H1 (cell line): ENCODE data around the gene SMOC2. TPM values are rescaled to one million over a fixed set of nuclear protein-coding genes. Genes with fewer than 3 reads are reported as not detected.

ENCODE experiments used
- CTCF ChIA-PET: fragments of 300-600 bp; sonication (Branson Sonifier 250); formaldehyde crosslinking; loops from one replicate; lab custom pipeline; 2021; ENCODE audit not compliant: partially characterized antibody; lab: Charles Lee
- POLR2A ChIA-PET: fragments of 300-600 bp; sonication (Branson Sonifier 250); formaldehyde crosslinking; loops from one replicate; lab custom pipeline; 2021; ENCODE audit warnings: inconsistent platforms; ENCODE audit not compliant: partially characterized antibody; lab: Charles Lee
- DNase-seq, 2 experiments: peaks; one replicate each; pipeline versions ENCODE4 v3.0.0 to v3.0.0-alpha.2; 2010 to 2022; ENCODE audit warnings: low spot score in 2 of 2, low read depth in 1 of 2, mixed read lengths in 1 of 2
- FAIRE-seq: peaks from 2 replicates; lab custom pipeline; 2011; peaks lifted over from hg19 to GRCh38; lab: Jason Lieb, UNC
- H2AFZ ChIP-seq: 2 replicates; pipeline ENCODE4 v1.8.1; 2012; ENCODE audit warnings: low read length, inconsistent platforms
- H2AK5ac ChIP-seq: 2 replicates; pipeline ENCODE4 v1.6.1; 2013; ENCODE audit warnings: low read depth, low read length
- H2BK120ac ChIP-seq: replicated peaks from 2 replicates; pipeline ENCODE3; 2013; ENCODE audit warnings: low read depth, low read length, inconsistent platforms
- H2BK12ac ChIP-seq: 2 replicates; pipeline ENCODE4 v1.6.1; 2013; ENCODE audit warnings: low read depth, low read length
- H2BK15ac ChIP-seq: 2 replicates; pipeline ENCODE4 v1.6.1; 2013; ENCODE audit warnings: low read length
- H2BK20ac ChIP-seq: 2 replicates; pipeline ENCODE4 v1.6.1; 2013; ENCODE audit warnings: low read length
- H2BK5ac ChIP-seq: 2 replicates; pipeline ENCODE4 v1.6.1; 2013; ENCODE audit warnings: low read depth, low read length
- H3K14ac ChIP-seq: 2 replicates; pipeline ENCODE4 v1.6.1; 2013; ENCODE audit warnings: inconsistent platforms; ENCODE audit not compliant: insufficient read length
- H3K18ac ChIP-seq: 2 replicates; pipeline ENCODE4 v1.6.1; 2013; ENCODE audit warnings: low read length; ENCODE audit errors: extremely low read depth
- H3K23ac ChIP-seq: 2 replicates; pipeline ENCODE4 v1.6.1; 2013; ENCODE audit warnings: inconsistent platforms; ENCODE audit not compliant: insufficient read length
- H3K23me2 ChIP-seq: 2 replicates; pipeline ENCODE4 v1.6.1; 2013; ENCODE audit warnings: low read depth, low read length
- H3K27ac ChIP-seq: 2 replicates; pipeline ENCODE4 v1.6.1; 2011; ENCODE audit warnings: low read depth, low read length, inconsistent platforms
- H3K27me3 ChIP-seq, 4 experiments: replicated peaks in 1 of 4; 1 replicate in 1 of 4; 2 replicates in 3 of 4; pipeline versions ENCODE4 v1.6.1 to v1.8.1; 2011 to 2013; ENCODE audit warnings: low read length in 3 of 4, mild to moderate bottlenecking in 3 of 4, inconsistent platforms in 2 of 4, mixed read lengths in 2 of 4, moderate library complexity in 1 of 4; ENCODE audit not compliant: control insufficient read depth in 3 of 4, insufficient read depth in 3 of 4; ENCODE audit errors: extremely low read depth in 1 of 4
- H3K36me3 ChIP-seq, 4 experiments: 2 replicates each; pipeline versions ENCODE4 v1.6.1 to v1.8.1; 2011 to 2013; ENCODE audit warnings: mild to moderate bottlenecking in 4 of 4, low read length in 3 of 4, moderate library complexity in 2 of 4, control low read depth in 1 of 4, inconsistent platforms in 1 of 4; ENCODE audit not compliant: insufficient read depth in 4 of 4, control insufficient read depth in 2 of 4
- H3K4ac ChIP-seq: replicated peaks from 2 replicates; pipeline ENCODE3; 2013; ENCODE audit warnings: low read length, low read depth, mixed read lengths, inconsistent platforms; ENCODE audit not compliant: insufficient read length
- H3K4me1 ChIP-seq, 4 experiments: replicated peaks in 1 of 4; 1 replicate in 1 of 4; 2 replicates in 3 of 4; pipeline versions ENCODE4 v1.6.1 to v1.8.1; 2011 to 2013; ENCODE audit warnings: low read length in 3 of 4, inconsistent platforms in 2 of 4, mixed read lengths in 1 of 4; ENCODE audit not compliant: insufficient read depth in 4 of 4, control insufficient read depth in 3 of 4
- H3K4me2 ChIP-seq, 2 experiments: 2 replicates each; pipeline versions ENCODE4 v1.6.1 to v1.8.1; 2011 to 2013; ENCODE audit warnings: low read depth in 2 of 2, low read length in 2 of 2, control low read depth in 1 of 2, inconsistent platforms in 1 of 2, mild to moderate bottlenecking in 1 of 2; ENCODE audit not compliant: insufficient read depth in 1 of 2
- H3K4me3 ChIP-seq, 4 experiments: fragments of 200-600, 300-600 bp in 1 of 4; sonication (generic), shearing (Covaris generic), sonication (Bioruptor Twin) in 1 of 4; 2 replicates each; pipeline versions ENCODE4 v1.5.1 to v1.8.1; 2011 to 2016; ENCODE audit warnings: low read length in 4 of 4, low read depth in 3 of 4, control low read depth in 2 of 4, inconsistent platforms in 2 of 4, mild to moderate bottlenecking in 2 of 4, mixed read lengths in 1 of 4, moderate library complexity in 1 of 4; ENCODE audit not compliant: insufficient read depth in 2 of 4; ENCODE audit errors: extremely low read depth in 1 of 4
- H3K56ac ChIP-seq: replicated peaks from 2 replicates; pipeline ENCODE3; 2013; ENCODE audit warnings: low read depth, mild to moderate bottlenecking, mixed read lengths, low read length, inconsistent platforms; ENCODE audit not compliant: insufficient read length
- H3K79me1 ChIP-seq: 2 replicates; pipeline ENCODE4 v1.6.1; 2013; ENCODE audit warnings: low read depth, low read length, control low read depth
- H3K79me2 ChIP-seq, 2 experiments: 2 replicates each; pipeline versions ENCODE4 v1.6.1 to v1.8.1; 2012 to 2013; ENCODE audit warnings: low read length in 2 of 2, mild to moderate bottlenecking in 2 of 2, inconsistent platforms in 1 of 2; ENCODE audit not compliant: insufficient read depth in 2 of 2, control insufficient read depth in 1 of 2
- H3K9ac ChIP-seq, 4 experiments: replicated peaks in 1 of 4; 1 replicate in 1 of 4; 2 replicates in 3 of 4; pipeline versions ENCODE4 v1.6.1 to v1.8.1; 2011 to 2013; ENCODE audit warnings: low read depth in 3 of 4, low read length in 3 of 4, control low read depth in 2 of 4, mild to moderate bottlenecking in 2 of 4, moderate library complexity in 2 of 4, inconsistent platforms in 1 of 4; ENCODE audit errors: extremely low read depth in 1 of 4
- H3K9me3 ChIP-seq, 2 experiments: 2 replicates each; pipeline versions ENCODE4 v1.6.1 to v1.8.1; 2012 to 2013; ENCODE audit warnings: mild to moderate bottlenecking in 2 of 2, moderate library complexity in 2 of 2, control low read depth in 1 of 2, inconsistent platforms in 1 of 2, low read depth in 1 of 2, low read length in 1 of 2, mixed read lengths in 1 of 2; ENCODE audit not compliant: insufficient read depth in 2 of 2
- H4K20me1 ChIP-seq, 2 experiments: replicated peaks in 1 of 2; 2 replicates each; pipeline versions ENCODE3 to v1.8.1; 2011 to 2013; ENCODE audit warnings: inconsistent platforms in 2 of 2, low read length in 2 of 2, mild to moderate bottlenecking in 1 of 2; ENCODE audit not compliant: insufficient read depth in 2 of 2, control insufficient read depth in 1 of 2
- H4K5ac ChIP-seq: 2 replicates; pipeline ENCODE4 v1.6.1; 2013; ENCODE audit warnings: low read length, low read depth, mixed read lengths, inconsistent platforms; ENCODE audit not compliant: insufficient read length
- H4K8ac ChIP-seq: 2 replicates; pipeline ENCODE4 v1.8.0; 2013; ENCODE audit warnings: mild to moderate bottlenecking, moderate library complexity, low read length, inconsistent platforms; ENCODE audit not compliant: insufficient read depth; ENCODE audit errors: extremely low read depth
- H4K91ac ChIP-seq: replicated peaks from 2 replicates; pipeline ENCODE3; 2013; ENCODE audit warnings: low read length, mixed read lengths, inconsistent platforms; ENCODE audit not compliant: insufficient read length
- BCL11A ChIP-seq, 2 experiments: IDR thresholded peaks; one replicate each; pipeline ENCODE4 v1.6.1; 2011; ENCODE audit warnings: low read depth in 2 of 2, low read length in 2 of 2, mild to moderate bottlenecking in 2 of 2
- CBX8 ChIP-seq: fragments of 300-800, 300-1000 bp; sonication (generic); IDR thresholded peaks from 2 replicates; pipeline ENCODE4 v1.7.1; 2016; ENCODE audit warnings: low read depth, low read length, borderline replicate concordance
- EP300 ChIP-seq, 2 experiments: IDR thresholded peaks; 1 replicate in 1 of 2; 2 replicates in 1 of 2; pipeline ENCODE4 v1.6.1; 2011 to 2012; ENCODE audit warnings: low read depth in 2 of 2, low read length in 2 of 2, mild to moderate bottlenecking in 2 of 2, borderline replicate concordance in 1 of 2, inconsistent platforms in 1 of 2, moderate library complexity in 1 of 2
- GTF2F1 ChIP-seq: IDR thresholded peaks from 2 replicates; pipeline ENCODE4 v1.6.1; 2012; ENCODE audit warnings: low read depth, low read length, improper control_type of control experiment, borderline replicate concordance
- KDM1A ChIP-seq: fragments of 200-600, 300-600 bp; sonication (generic); IDR thresholded peaks from 2 replicates; pipeline ENCODE4 v1.7.1; 2016; ENCODE audit warnings: mild to moderate bottlenecking, low read length, borderline replicate concordance
- KDM4A ChIP-seq: IDR thresholded peaks from one replicate; pipeline ENCODE4 v1.7.1; 2012; ENCODE audit warnings: low read depth, mild to moderate bottlenecking, moderate library complexity, low read length, inconsistent platforms; ENCODE audit not compliant: severe bottlenecking
- MAX ChIP-seq: IDR thresholded peaks from 2 replicates; pipeline ENCODE4 v1.6.1; 2012; ENCODE audit warnings: inconsistent platforms
- NANOG ChIP-seq: IDR thresholded peaks from 2 replicates; pipeline ENCODE4 v1.6.1; 2011; ENCODE audit warnings: low read length, low read depth, mild to moderate bottlenecking, inconsistent platforms; ENCODE audit not compliant: insufficient read depth, poor library complexity, severe bottlenecking
- PHF8 ChIP-seq: fragments of 200-600 bp; sonication (generic); conservative IDR thresholded peaks from 2 replicates; pipeline ENCODE4 v1.7.1; 2012; ENCODE audit warnings: low read depth, mild to moderate bottlenecking, inconsistent platforms, low read length, moderate library complexity
- RBBP5 ChIP-seq: IDR thresholded peaks from 2 replicates; pipeline ENCODE4 v1.7.1; 2012; ENCODE audit warnings: low read depth, mild to moderate bottlenecking, inconsistent platforms, low read length, moderate library complexity, borderline replicate concordance
- TCF12 ChIP-seq: IDR thresholded peaks from 2 replicates; pipeline ENCODE4 v1.6.1; 2011; ENCODE audit warnings: low read depth, mild to moderate bottlenecking, low read length
- WGBS, 2 experiments: shearing (Covaris generic) in 1 of 2; methylation state at CpG; one replicate each; pipeline versions ENCODE4 v1.1.6 to v1.1.7; 2013 to 2015; ENCODE audit warnings: low lambda C conversion rate in 2 of 2, mixed read lengths in 2 of 2, inconsistent platforms in 1 of 2, low coverage in 1 of 2, missing lambda C conversion rate in 1 of 2; ENCODE audit not compliant: insufficient replicate concordance in 2 of 2, insufficient coverage in 1 of 2, insufficient read length in 1 of 2; ENCODE audit errors: extremely low coverage in 1 of 2, missing lambda C conversion rate in 1 of 2; 5-methylcytosine and 5-hydroxymethylcytosine counted together
- polyA plus RNA-seq, 7 experiments: library from polyadenylated mRNA; depleted of rRNA in 3 of 7; stranded (reverse) in 5 of 7; unstranded in 2 of 7; fragments of >200 nt in 5 of 7; fragments of 200-250 nt in 2 of 7; gene quantifications; 1 replicate in 5 of 7; 2 replicates in 1 of 7; 4 replicates in 1 of 7; pipeline versions ENCODE4 v1.2.1 to v1.2.3, GENCODE V29; 2011 to 2013; ENCODE audit warnings: missing spikeins in 2 of 7, mixed read lengths in 2 of 7
- total RNA-seq: library from RNA; stranded (reverse); fragmentation: NEBNext Ultra II Directional; extraction: Animal tissue kit (Norgen Biotek cat#: 25700); gene quantifications from 2 replicates; pipeline ENCODE4 v1.2.1, GENCODE V29; 2021

The SMOC2 gene
- total and polyA plus RNA-seq, 2 of the 8 experiments (the other 6 are each of a cell fraction or from before 2014, with no cell fraction given) = 7.7 to 8.5 TPM

- CTCF ChIA-PET = interaction anchor here (0.7 to 1.6 kb wide), 3 partner anchors 11 to 36 kb away, joined by 3 to 6 read pairs (median 3); no protein-coding TSS in a partner anchor
- H3K23me2 ChIP-seq = no peaks in the 10 kb centered on the region
- TF ChIP-seq RBBP5 = no peak
- no peak for TF ChIP-seq NANOG
- no peak for TF ChIP-seq EP300 (IDR thresholded peaks at IDR 0.05; ENCODE audit: borderline replicate concordance in 1 of 2, low read depth in 2 of 2, low read length in 2 of 2)
- no peak for TF ChIP-seq PHF8
- TF ChIP-seq KDM4A = no peak
- no peak for TF ChIP-seq GTF2F1
- TF ChIP-seq TCF12 = no peak
- no peak for TF ChIP-seq BCL11A (IDR thresholded peaks at IDR 0.05; ENCODE audit: low read depth in 2 of 2, low read length in 2 of 2)
- TF ChIP-seq CBX8 = no peak
- TF ChIP-seq KDM1A = no peak
- no peak for TF ChIP-seq MAX
Measured at GRCh38 chr6:168675375-168675774, 234.4 kb downstream of the SMOC2 start.

More at GRCh38 chr6:168675375-168675774, 234.4 kb downstream of the SMOC2 start:
- Histone ChIP-seq H3K23ac (no peak overlapping the region), H3K14ac (no peak overlapping the region), H4K91ac (no peak overlapping the region), H3K4me2 (no peak overlapping the region), H3K9ac (no peak overlapping the region), H3K4me1 (peaks cover 0 to 6% (median 0%) of the 10 kb centered on the region in 4 experiments; a peak in 3 of 7 replicates), H2AFZ (no peak overlapping the region), H3K56ac (no peak overlapping the region), H3K36me3 (no peaks in the 10 kb centered on the region), H4K8ac (no peak overlapping the region; the same call in 1 of the 2 replicates), H3K27ac (no peak overlapping the region), H2BK120ac (no peak overlapping the region), H3K27me3 (no peaks in the 10 kb centered on the region), H3K9me3 (no peaks in the 10 kb centered on the region), H2BK20ac (no peak overlapping the region), H3K79me2 (no peaks in the 10 kb centered on the region), H2AK5ac (no peak overlapping the region), H2BK12ac (no peak overlapping the region), H2BK15ac (no peak overlapping the region), H3K4ac (no peak overlapping the region), H3K79me1 (no peaks in the 10 kb centered on the region), H2BK5ac (no peak overlapping the region), H3K4me3 (no peak overlapping the region), H4K5ac (no peak overlapping the region), H3K18ac (no peak overlapping the region), H4K20me1 (no peaks in the 10 kb centered on the region)
- FAIRE-seq (no peak), DNase-seq (no peak)
- POLR2A ChIA-PET = interaction anchor here (1.5 kb wide), 1 partner anchor 13 kb away, joined by 3 read pairs; no protein-coding TSS in a partner anchor
- 76% methylated on average over 11 of the region's 11 CpGs; no CpG with 5 or more reads in 1 of the 2 experiments for WGBS, 2 experiments
